CD4-positive, alpha-beta T cell treated with Interleukin-4 for 1 hour (primary cell): ENCODE results near the gene VGLL4.
"Not testable (repeated sequence)": the region's sequence is repeated elsewhere in the genome, so short reads cannot be mapped to it uniquely, and the experiment has no call there.

Experiments used
- DNase-seq, 2 donors: peaks; one replicate each; pipeline ENCODE4 v3.0.0-alpha.2; 2020 to 2022

VGLL4 gene

GRCh38 chr3:11546657-11547302 lies 96.9 kb downstream of the VGLL4 start:
- no peak for DNase-seq

- DNase-seq: no peak
Observed at GRCh38 chr3:11545186-11545851, 98.4 kb downstream of the VGLL4 start.

- DNase-seq: no peak
Observed at GRCh38 chr3:11544412-11545181, 99.1 kb downstream of the VGLL4 start.

- no peak for DNase-seq
Observed at GRCh38 chr3:11543948-11544387, 99.7 kb downstream of the VGLL4 start.

- DNase-seq: no peak
Observed at GRCh38 chr3:11543141-11543947, 100.4 kb downstream of the VGLL4 start.

GRCh38 chr3:11542551-11542950 lies 101.2 kb downstream of the VGLL4 start:
- no peak for DNase-seq

- no peak for DNase-seq
Observed at GRCh38 chr3:11541321-11542303, 102.1 kb downstream of the VGLL4 start.

DNA sequence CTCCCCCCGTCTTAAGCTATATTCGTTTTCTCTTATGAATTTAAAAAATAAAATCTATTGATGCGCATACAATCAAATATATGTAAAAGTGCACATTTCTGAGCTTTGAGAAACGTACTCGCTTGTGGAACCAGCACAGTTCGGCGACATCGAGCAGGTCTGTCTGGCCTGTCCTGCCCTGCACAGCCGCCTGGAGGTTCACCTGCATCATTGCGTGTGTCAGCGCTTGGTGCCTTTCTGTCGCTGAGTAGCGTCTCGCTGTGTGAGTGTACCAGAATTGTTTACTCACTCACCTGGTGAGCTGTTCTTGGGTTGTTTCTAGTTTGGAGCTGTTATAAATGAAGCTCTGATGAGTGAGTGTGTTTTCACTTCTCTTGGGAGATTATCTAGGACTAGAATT lies 104.0 kb downstream of the VGLL4 start:
- DNase-seq: no peak

DNA sequence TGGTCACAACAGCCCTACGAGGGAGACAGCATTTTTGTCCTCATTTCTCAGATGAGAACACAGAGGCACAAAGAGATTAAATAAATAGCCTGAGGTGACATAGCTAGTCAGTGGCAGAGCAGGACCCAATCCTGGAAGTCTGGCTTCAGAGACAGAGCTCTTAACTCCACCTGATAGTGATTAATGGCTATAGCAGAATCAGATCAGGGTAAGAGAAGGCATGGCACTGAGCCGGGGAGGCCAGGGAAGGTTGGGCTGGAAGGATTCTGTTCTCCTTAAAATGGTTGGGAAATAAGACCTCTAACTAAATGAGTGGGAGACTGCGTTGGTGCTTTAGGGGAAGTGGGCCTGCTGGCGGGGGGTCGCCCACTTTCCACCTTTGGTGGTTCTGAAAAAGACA lies 104.5 kb downstream of the VGLL4 start:
- DNase-seq: no peak

DNA sequence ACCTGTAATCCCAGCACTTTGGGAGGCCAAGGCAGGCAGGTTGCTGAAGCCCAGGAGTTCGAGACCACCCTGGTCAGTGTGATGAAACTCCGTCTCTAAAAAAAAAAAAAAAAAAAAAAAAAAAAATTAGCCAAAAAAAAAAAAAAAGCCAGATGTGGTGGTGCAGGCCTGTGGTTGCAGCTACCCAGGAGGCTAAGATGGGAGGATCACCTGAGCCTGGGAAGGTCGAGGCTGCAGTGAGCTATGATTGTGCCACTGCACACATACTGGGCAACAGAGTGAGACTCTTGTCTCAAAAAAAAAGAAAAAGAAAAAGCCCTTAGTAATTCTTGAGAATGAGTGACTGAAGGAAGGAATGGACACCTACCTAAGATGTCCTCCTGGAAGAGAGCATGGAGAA lies 105.1 kb downstream of the VGLL4 start:
- DNase-seq: no peak

DNA sequence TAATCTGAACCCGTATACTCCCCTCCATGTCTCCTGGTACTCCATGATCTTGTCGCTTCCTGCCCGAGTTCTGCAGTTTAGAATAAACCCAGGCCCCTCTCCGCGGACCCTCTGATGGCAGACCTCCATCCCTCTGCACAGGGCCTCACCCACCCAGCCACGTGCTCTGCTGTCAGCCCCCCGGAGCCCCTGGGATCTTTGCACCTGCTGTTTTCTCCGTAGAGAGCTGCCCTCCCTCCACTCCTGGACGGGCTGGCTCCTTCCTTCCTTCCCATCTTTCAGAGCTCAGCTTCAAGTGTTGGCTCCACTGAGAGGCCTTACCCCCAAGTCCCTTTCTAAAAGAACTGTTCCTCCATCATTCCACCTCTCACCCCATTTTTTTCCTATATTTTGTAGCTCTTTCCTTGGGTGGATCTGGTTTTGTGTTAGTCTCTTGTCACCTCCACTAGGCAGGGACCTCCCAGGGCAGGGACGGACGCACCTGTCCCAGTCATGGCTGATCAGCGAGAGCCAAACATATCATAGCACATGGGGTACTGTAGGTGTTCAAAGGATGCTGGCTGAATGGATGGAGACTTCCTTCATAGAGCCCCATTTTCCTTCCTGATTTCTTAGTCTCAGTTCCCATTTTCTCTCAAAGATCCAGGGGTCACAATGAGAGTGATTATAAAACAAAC lies 106.6 kb downstream of the VGLL4 start:
- no peak for DNase-seq

DNA sequence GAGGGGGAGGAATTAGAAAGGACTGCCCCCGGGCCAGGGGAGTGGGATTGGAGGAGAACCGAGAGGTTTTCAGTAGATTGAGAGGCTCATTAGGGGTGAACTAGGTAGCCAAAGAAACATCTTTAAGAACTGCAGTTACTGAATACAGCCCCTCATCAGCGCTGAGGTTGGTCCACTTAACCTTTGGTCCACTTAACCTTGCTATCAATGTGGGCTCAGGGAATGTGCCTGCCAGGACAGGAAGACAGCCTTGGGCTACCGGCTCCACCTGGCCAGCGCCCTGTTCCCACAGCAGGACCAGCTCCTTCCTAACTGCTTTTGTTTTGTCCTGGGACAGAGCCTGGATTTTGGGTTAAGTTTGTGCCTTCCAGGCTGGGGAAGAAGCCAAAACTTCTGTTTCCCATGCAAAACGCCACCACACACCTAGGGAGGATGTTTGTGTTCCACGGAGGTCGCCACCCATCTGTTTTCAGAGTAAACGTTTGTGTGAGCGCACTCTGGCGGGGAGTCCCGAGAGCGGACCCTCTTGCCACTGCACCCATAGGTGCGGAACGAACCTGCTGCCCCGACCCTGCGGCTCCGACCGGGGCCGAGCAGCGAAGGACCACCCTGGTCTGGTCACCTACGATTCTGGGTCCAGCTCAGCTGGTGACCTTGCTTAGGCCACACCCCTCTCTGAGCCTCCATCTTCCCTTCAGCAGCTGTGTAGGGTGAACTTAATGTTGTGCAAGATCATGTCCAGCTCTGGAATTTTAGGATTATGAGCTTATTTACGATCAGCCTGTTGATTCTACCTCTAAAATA lies 107.4 kb downstream of the VGLL4 start:
- no peak for DNase-seq

DNA sequence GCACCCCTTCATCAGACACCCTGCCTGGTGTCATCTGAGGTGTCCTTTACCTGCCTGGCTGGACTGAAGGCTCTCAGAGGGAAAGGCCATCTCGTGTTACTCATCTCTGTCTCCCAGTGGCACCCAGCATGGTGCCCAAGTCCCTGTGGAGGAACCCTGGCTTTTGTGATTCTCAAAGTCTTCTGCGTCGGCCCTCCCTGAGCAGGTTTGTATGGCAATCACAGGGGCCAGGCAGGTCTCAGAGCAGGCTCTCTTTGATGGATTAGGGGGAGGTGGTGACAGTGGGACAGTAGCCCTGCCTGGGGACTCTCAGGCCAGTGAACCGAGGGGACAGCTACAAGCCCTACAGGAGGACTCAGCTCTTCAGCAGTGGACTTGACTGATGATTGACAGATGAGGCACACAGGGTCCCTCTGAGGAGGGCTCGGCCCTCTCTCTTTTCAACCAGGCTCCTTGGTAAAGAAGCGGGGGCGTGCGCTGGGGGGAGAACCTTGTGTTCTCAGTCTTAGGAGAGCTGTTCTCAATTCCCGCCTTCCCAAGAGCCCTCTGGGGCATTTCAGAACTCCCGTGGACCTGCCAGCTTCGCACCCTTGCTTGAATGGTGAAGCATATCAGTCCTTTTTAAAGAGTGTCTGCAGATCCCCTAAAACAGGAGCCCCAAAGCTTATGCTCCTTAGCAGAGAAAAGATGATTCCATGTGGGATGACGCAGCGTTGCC lies 108.3 kb downstream of the VGLL4 start:
- no peak for DNase-seq

GRCh38 chr3:11534793-11535101 lies 109.0 kb downstream of the VGLL4 start:
- DNase-seq: no peak

GRCh38 chr3:11534011-11534792 lies 109.5 kb downstream of the VGLL4 start:
- DNase-seq: no peak

DNA sequence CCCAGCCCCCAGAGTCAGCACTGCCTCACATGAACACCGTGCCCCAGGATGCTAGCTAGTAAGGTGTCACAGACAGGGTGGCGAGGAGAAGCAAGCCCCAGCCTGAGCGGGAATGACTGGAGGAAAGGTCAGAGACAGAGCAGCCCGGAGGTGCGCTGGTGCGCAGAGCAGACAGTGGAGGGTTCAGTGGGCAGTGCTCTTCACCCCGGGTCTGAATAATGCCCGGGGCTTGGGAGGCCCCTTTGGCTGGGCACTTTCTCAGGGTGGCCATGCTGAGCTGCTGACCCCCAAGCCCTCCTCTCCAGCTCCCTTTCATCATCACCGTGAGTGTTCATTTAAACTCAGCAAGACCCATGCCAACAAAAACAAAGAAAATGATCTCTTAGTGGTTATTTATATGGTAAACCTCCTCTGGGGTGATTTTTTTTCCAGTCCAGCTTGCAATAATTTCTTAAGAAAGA lies 110.8 kb downstream of the VGLL4 start:
- DNase-seq: no peak

- no peak for DNase-seq
Observed at GRCh38 chr3:11530153-11530721, 113.5 kb downstream of the VGLL4 start.

- DNase-seq: no peak
Observed at GRCh38 chr3:11529281-11529680, 114.4 kb downstream of the VGLL4 start.

- not testable (repeated sequence) for DNase-seq
Observed at GRCh38 chr3:11526121-11526520, 117.6 kb downstream of the VGLL4 start.
